GM12801 (cell line): ENCODE results near the gene CCDC154.

Experiments
- TF ChIP-seq, protein P1 (sequence below): IDR thresholded peaks from one replicate; pipeline ENCODE4 v1.5.1; 2011; ENCODE audit warnings: control low read depth; ENCODE audit not compliant: insufficient read length; ENCODE audit errors: extremely low read depth

The CCDC154 gene

DNA sequence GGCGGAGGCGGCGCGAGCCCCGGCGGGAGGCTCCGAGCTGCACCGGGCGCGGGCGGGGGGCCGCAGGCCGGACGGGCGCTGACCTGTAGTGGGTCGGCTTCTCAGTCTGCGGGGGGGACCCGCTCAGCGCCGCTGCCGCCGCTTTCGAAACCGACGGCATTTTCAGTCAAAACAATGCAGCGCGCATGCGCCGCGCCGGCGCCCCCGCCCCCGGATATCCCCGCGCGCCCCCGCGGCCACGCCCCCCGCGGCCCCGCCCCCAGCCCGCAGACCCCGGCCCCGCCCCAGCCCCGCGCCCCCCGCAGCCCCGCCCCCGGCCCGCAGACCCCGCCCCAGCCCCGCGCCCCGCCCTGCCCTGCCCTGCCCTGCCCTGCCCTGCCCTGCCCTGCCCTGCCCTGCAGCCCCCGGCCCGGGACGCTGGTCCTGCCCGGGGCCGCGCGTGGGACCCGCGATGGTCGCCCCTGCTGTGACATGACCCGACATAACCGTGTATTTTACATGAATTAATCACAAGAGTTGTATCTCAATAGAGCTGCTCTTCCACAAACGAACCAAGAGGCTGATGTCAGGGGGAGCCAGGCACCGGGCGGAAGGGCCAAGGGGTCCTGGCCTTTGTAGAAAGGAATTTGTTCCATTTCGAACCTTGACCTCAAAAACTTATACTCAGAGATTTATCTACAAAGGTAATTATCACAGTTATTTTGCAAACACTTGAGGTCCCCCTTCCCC, 29.7 kb downstream of the CCDC154 start, which contains the start of gene UNKL:
Gene UNKL (minus strand): TSS at position 173 of the 729 bp plus-strand sequence. CDS start 13 bp downstream, at position 160.
- TF ChIP-seq, protein P1, sequence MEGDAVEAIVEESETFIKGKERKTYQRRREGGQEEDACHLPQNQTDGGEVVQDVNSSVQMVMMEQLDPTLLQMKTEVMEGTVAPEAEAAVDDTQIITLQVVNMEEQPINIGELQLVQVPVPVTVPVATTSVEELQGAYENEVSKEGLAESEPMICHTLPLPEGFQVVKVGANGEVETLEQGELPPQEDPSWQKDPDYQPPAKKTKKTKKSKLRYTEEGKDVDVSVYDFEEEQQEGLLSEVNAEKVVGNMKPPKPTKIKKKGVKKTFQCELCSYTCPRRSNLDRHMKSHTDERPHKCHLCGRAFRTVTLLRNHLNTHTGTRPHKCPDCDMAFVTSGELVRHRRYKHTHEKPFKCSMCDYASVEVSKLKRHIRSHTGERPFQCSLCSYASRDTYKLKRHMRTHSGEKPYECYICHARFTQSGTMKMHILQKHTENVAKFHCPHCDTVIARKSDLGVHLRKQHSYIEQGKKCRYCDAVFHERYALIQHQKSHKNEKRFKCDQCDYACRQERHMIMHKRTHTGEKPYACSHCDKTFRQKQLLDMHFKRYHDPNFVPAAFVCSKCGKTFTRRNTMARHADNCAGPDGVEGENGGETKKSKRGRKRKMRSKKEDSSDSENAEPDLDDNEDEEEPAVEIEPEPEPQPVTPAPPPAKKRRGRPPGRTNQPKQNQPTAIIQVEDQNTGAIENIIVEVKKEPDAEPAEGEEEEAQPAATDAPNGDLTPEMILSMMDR: no peak

GRCh38 chr16:1413684-1414531, 30.4 kb downstream of the CCDC154 start:
- TF ChIP-seq, protein P1: no peak

- TF ChIP-seq, protein P1: no peak
Measured at GRCh38 chr16:1412847-1413246, 31.5 kb downstream of the CCDC154 start.

- TF ChIP-seq, protein P1: no peak
Measured at GRCh38 chr16:1408171-1408837, 36.1 kb downstream of the CCDC154 start.

DNA sequence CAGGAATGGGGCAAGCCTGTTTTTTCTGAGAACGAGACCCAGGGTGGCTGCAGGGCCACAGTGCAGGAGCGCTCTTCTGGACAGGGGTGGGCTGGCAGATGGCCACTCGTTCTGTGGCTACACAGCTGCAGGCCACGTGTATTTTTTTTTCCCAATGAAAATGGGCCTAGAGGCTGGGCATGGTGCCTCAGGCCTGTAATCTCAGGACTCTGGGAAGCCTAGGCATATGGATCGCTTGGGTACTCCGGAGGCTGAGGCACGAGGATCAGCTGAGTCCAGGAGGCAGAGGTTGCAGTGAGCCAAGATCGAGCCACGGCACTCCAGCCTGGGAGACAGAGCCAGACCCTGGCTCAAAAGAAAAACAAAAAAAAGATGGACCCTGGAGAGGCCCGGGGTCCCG, 36.6 kb downstream of the CCDC154 start:
- TF ChIP-seq, protein P1: no peak

DNA sequence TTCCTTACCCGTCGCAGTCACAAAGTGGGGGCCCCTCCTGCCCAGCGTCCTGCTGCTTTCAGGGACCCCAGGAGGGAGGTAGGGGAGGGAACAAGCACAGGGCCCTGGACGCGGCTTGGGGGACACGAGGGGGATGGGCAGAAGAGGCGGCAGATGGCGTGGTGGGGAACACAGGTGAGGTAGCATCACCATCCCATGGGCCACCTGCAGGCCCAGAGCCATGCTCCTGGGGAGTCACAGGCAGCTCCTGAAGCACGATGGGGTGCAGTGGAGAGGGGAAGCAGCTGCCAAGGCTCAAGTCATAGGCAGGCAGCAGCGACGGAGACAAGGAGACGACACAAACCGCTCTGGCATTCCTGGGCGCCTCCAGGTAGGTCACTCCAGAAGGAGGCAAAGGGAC, 40.6 kb downstream of the CCDC154 start:
- TF ChIP-seq, protein P1: no peak

GRCh38 chr16:1403036-1403435, 41.3 kb downstream of the CCDC154 start:
- TF ChIP-seq, protein P1: no peak
